ENCODE results near the gene TBCK.

The TBCK gene

GRCh38 chr4:106034220-106034619 is 281.8 kb downstream of the TBCK start:
- Histone ChIP-seq H3K9ac (no peak overlapping the region), H3K27ac (no peak overlapping the region)
- TF ChIP-seq CTCF (conservative IDR thresholded peaks at IDR 0.05; ENCODE audit: low read depth, low read length): no peak

GRCh38 chr4:106033469-106033868 is 282.5 kb downstream of the TBCK start:
- H3K4me1 ChIP-seq (ENCODE audit: low read depth, poor library complexity, severe bottlenecking): no peaks in the 10 kb centered on the region
- no peaks in the 10 kb centered on the region for H3K79me2 ChIP-seq (ENCODE audit: insufficient read depth, low read depth)
- H3K4me2 ChIP-seq: no peak overlapping the region
- no peaks in the 10 kb centered on the region for H3K27me3 ChIP-seq (ENCODE audit: insufficient read depth, low read depth)
- TF ChIP-seq CTCF (conservative IDR thresholded peaks at IDR 0.05; ENCODE audit: low read depth, low read length): no peak
- H3K27ac ChIP-seq: no peak overlapping the region
- H2AFZ ChIP-seq (ENCODE audit: low read depth): no peak overlapping the region
- no peak overlapping the region for H3K4me3 ChIP-seq (IDR thresholded peaks at IDR 0.05; ENCODE audit: insufficient read depth, low read depth, low read length)
- no peak overlapping the region for H3K9ac ChIP-seq
- H3K36me3 ChIP-seq (ENCODE audit: insufficient read depth): no peaks in the 10 kb centered on the region
- no peaks in the 10 kb centered on the region for H4K20me1 ChIP-seq (ENCODE audit: insufficient read depth)

More at GRCh38 chr4:106034220-106034619, 281.8 kb downstream of the TBCK start:
- Histone ChIP-seq H3K79me2 (ENCODE audit: insufficient read depth, low read depth) (no peaks in the 10 kb centered on the region), H2AFZ (ENCODE audit: low read depth) (no peak overlapping the region), H3K4me1 (ENCODE audit: low read depth, poor library complexity, severe bottlenecking) (no peaks in the 10 kb centered on the region), H3K27me3 (ENCODE audit: insufficient read depth, low read depth) (no peaks in the 10 kb centered on the region), H3K36me3 (ENCODE audit: insufficient read depth) (no peaks in the 10 kb centered on the region), H3K4me2 (no peak overlapping the region), H3K4me3 (IDR thresholded peaks at IDR 0.05; ENCODE audit: insufficient read depth, low read depth, low read length) (no peak overlapping the region), H4K20me1 (ENCODE audit: insufficient read depth) (no peaks in the 10 kb centered on the region)

- H3K27me3 ChIP-seq (ENCODE audit: insufficient read depth, low read depth): no peaks in the 10 kb centered on the region
- no peaks in the 10 kb centered on the region for H4K20me1 ChIP-seq (ENCODE audit: insufficient read depth)
- H2AFZ ChIP-seq (ENCODE audit: low read depth): no peak overlapping the region
- no peak overlapping the region for H3K27ac ChIP-seq
- H3K36me3 ChIP-seq (ENCODE audit: insufficient read depth): no peaks in the 10 kb centered on the region
- no peaks in the 10 kb centered on the region for H3K4me1 ChIP-seq (ENCODE audit: low read depth, poor library complexity, severe bottlenecking)
- TF ChIP-seq CTCF (conservative IDR thresholded peaks at IDR 0.05; ENCODE audit: low read depth, low read length): no peak
- H3K4me3 ChIP-seq (IDR thresholded peaks at IDR 0.05; ENCODE audit: insufficient read depth, low read depth, low read length): no peak overlapping the region
- no peaks in the 10 kb centered on the region for H3K79me2 ChIP-seq (ENCODE audit: insufficient read depth, low read depth)
- no peak overlapping the region for H3K9ac ChIP-seq
- no peak overlapping the region for H3K4me2 ChIP-seq
These were observed 283.1 kb downstream of the TBCK start for GRCh38 chr4:106032851-106033286.

DNA sequence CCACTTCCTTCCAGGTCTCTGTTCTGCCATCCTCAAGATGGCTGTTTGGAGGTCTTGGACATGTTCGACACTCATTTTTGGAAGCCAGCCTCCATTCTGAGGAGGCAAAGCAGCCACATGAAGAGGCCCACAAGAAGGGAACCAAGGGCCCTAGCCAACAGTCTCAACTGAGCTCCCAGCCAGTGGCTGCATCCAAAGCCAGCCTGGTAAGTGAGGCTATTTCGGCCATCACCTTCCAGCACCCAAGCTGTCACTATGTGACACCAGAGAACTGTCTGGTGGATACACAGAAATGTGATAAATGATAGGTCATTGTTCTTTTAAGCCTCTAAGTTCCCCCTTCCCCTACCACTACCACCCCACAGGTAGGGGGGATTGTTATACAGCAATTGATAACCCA is 293.6 kb downstream of the TBCK start:
- no peaks in the 10 kb centered on the region for H3K27me3 ChIP-seq (ENCODE audit: insufficient read depth, low read depth)
- no peak overlapping the region for H3K9ac ChIP-seq
- H2AFZ ChIP-seq (ENCODE audit: low read depth): no peak overlapping the region
- TF ChIP-seq CTCF (conservative IDR thresholded peaks at IDR 0.05; ENCODE audit: low read depth, low read length): no peak
- no peaks in the 10 kb centered on the region for H3K4me1 ChIP-seq (ENCODE audit: low read depth, poor library complexity, severe bottlenecking)
- no peak overlapping the region for H3K4me3 ChIP-seq (IDR thresholded peaks at IDR 0.05; ENCODE audit: insufficient read depth, low read depth, low read length)
- H3K36me3 ChIP-seq (ENCODE audit: insufficient read depth): no peaks in the 10 kb centered on the region
- no peak overlapping the region for H3K27ac ChIP-seq
- no peak overlapping the region for H3K4me2 ChIP-seq
- H3K79me2 ChIP-seq (ENCODE audit: insufficient read depth, low read depth): no peaks in the 10 kb centered on the region
- no peaks in the 10 kb centered on the region for H4K20me1 ChIP-seq (ENCODE audit: insufficient read depth)

Data from KMS-11 (cell line).